HL-60/S4 treated with retinoic acid at 250 ng/mL for 4 days and 3 days (cell line): Measurements from ENCODE around the gene STXBP6.
"Not testable (repeated sequence)": the region's sequence is repeated elsewhere in the genome, so short reads cannot be mapped to it uniquely, and the experiment has no call there.

Source experiments
- in situ Hi-C: fragments of 300-500 bp; cut with MboI; formaldehyde crosslinking; loops from 2 replicates; pipeline ENCODE4 v1.7.0; 2022; ENCODE audit warnings: low sequenced_read_pairs

STXBP6 gene

GRCh38 chr14:24813089-24813815, 236.7 kb downstream of the STXBP6 start:
- in situ Hi-C loops, result no loop called here

GRCh38 chr14:24809135-24809534, 240.8 kb downstream of the STXBP6 start:
- in situ Hi-C loops, result no loop called here

DNA sequence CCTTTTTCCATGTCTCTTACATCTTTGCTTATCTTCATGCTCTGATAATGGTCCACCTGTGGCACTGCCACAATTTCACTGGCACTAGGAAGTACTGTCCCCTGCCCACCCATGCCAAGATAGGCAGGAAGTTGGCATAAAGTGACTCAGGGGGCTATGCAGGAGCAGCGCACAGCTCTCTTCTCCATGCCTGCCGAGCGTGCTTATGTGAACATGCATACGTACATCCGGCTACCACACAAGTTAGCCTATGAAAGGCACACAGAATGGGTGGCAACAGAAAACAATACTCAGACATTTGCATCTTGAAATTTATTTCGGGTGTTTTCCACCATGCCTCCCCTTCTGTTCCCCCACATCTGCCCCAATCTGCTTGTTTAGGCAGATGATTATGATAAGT, 241.5 kb downstream of the STXBP6 start:
- in situ Hi-C loops, result no loop called here

DNA sequence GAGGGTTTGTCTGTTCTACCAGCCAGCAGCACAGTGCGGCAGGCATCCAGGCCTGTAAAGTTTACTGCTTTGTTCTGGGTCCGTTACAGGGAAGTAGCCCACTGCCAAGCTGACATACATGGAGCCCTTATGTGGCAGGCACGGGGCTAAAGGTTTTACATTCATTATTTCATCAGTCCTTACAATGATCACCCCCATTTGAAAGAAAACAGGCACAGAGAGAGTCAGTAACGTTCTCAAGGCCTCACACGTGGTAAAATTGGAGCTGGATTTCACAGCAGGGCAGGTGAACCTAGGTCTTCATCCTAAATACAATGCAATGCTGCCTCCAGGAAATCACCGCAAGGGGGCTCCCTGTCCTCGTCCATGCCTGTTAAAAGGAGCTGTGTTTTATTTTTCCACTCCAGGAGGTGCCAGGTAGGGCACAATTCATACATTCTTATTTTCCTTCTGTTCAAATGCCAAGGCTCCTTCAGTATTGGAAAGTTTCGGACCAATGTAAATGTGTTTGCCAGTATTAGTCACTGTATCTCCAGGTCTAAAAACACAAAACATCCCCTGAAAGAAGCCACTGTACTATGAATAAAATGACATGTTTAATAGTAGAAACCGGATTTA, 243.8 kb downstream of the STXBP6 start:
- in situ Hi-C loops, result no loop called here

DNA sequence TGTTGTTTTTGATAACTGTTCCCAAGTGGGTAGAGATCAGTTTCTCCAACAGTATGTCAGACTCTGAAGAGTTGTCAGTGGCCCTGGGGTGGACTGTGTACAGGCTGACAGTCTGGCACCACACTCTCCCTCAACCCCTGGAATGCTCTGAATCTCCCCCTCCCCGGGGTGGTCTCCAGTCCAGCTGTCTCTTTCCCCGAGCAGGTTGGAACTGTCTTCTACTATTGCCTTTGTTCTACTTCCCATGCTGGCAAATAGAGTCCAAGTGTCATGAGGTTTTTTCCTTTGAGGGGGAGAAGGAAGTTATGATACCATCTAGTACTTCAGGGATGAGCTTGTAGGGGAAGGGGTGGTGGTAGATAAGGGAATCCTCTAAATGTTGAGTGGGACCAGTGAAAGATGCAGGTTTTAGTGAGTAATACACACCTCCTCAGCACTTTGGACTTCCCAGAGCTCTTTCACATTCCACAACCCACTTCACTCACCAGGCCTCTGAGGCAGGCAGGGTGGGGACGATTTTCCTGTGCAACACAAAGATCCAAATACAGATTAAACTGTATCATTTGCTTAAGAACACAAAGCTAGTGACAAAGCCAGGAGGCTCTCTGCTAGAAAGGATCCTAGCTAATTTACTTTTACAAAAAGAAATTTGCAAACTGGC, 245.3 kb downstream of the STXBP6 start:
- in situ Hi-C loops, result no loop called here

- in situ Hi-C loops, result no loop called here
Measured at GRCh38 chr14:24803933-24804494, 245.9 kb downstream of the STXBP6 start.

- in situ Hi-C loops, result not testable (repeated sequence)
Measured at GRCh38 chr14:24803426-24803825, 246.5 kb downstream of the STXBP6 start.

DNA sequence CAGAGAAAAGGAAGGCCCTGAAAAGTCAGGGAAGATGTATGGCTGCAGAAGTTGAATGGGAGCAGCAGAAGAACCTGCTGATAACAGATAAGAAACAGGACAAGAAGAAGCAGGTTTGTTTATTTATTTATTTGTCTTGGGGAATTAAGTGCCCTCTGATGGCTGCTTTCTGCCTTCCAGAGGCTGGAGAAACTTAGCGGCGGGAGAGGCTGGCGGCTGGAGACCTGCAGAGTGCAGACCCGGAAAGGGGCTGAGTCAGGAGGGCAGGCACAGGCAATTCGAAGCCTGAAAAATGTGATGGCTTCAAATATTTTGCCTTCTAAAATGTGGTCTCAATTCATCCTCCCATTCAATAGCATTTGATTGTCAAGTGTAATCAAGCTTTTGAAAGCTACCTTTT, 247.7 kb downstream of the STXBP6 start:
- in situ Hi-C loops, result no loop called here

DNA sequence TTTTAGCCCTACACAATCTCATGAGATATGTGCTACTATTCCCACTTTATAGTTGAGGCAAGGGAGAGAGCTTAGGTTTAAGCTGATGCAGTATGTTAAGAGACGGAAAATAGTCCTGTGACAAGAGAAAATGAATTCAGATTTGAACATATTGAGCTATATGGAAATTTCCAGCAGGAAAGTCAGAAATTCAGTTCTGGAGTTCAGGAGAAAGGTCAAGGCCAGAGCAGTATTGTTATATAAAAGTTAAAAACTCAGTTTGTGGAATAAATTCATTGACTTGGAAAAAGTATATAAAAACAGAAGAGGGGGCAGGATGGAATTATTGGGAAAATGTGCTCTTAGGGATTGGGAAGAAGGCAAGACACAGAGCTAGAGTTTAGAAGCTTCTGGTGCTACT, 248.9 kb downstream of the STXBP6 start:
- in situ Hi-C loops, result no loop called here

GRCh38 chr14:24798911-24799462, 251.0 kb downstream of the STXBP6 start:
- in situ Hi-C loops, result no loop called here

GRCh38 chr14:24795406-24795805, 254.5 kb downstream of the STXBP6 start:
- in situ Hi-C loops, result no loop called here

DNA sequence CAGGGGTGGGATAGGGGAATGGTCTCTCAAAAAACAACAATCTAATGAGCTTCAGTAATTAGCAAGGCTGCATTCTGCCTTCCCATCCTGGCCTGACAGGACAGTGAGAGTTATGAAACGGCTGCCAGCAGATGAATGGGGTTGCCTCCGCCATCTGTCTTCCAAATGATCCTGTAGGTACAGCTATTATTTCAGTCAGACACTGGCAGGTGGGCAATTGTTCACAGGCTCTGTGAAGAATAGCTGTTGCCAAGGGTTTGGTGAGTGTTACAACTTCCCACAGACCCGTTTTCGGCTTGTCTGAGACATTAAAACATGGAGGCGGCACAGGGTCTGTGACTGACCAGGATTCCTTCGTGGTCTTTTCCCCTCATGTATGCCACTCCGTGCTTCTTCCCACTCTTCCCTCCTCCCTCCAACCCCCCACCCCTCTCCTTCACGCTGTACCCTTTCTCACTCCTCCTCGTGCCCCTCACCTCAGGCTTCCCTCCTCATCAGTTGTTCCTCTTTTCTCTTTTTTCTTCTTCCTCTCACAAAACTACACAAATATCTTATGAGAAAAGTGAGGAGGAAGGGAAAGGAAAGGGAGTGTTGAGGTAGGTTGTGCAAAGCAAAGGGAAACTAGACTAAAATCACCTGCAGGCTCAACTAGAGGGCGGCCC, 255.2 kb downstream of the STXBP6 start:
- in situ Hi-C loops, result no loop called here

DNA sequence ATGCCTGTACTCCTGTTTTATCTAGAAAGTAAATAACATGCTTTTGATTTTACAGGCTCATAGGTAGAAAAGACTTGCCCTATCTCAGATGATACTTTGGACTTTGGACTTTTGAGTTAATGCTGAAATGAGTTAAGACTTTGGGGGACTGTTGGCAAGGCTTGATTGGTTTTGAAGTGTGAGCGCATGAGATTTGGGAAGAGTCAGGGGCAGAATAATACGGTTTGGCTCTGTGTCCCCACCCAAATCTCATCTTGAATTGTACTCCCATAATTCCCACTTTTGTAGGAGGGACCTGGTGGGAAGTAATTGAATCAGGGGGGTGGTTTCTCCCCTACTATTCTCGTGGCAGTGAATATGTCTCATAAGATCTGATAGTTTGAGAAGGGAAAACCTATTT, 259.8 kb downstream of the STXBP6 start:
- in situ Hi-C loops, result no loop called here

DNA sequence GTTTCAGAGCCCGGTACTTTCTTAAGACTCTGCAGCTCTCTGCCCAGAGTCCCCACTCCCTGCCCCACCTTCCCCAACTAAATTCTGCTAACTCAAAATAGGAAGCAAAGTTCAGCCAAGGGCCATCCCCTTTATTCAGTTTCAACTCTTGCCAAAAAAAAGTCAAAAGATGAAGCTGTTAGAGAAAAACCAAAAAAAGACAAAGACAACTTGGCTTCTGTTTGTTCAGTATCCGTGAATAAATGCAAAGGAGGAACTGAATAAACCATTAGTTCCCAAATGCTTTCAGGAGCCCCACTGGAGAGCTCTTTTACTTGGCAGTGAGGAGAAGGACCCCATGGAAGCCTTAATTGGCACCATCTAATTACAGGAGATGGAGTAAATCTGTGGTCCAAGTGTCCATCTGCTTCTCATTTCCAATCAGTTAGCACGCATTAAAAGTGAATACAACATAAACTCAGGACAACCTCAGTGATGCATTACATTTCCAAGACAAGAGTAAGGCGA, 260.5 kb downstream of the STXBP6 start:
- in situ Hi-C loops, result no loop called here

DNA sequence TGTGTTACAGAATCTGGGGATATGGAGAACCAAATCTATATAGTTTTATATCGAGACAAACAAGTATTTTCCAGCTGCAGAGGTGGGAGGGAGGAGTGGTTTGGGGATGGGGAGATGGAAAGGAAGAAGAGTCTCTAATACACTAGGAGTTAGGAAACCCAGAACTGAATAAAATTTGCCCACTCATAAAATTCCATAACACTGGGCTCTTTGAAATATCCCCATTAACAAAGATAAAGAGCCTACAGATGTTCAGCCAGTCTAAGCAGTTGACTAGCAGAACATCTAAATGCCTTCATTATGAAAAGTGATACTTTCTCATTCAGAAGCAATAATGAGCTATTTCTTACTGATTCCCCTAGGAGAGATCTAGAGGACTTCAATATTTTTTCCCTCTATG, 264.2 kb downstream of the STXBP6 start:
- in situ Hi-C loops, result no loop called here

- in situ Hi-C loops, result no loop called here
Measured at GRCh38 chr14:24784981-24785380, 265.0 kb downstream of the STXBP6 start.

DNA sequence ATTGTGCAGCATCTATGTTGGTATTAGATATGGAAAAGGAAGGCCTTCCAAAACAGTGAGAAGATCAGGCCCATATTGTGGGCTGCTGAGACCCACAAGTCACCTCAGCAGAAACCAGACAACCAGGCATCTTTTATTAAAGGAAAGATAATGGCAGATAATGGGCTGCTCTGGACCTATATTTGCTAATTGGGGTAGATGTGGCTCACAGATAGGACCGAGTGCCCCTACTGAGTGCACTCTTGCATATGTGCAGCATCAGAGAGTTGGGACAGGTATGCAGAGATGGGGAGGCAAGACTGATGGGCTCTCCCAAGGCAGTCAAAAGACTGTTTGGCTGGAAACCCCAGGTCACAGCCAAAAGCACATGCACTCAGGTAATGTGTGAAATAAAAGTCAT, 266.2 kb downstream of the STXBP6 start:
- in situ Hi-C loops, result no loop called here

- in situ Hi-C loops, result no loop called here
Measured at GRCh38 chr14:24780281-24780680, 269.7 kb downstream of the STXBP6 start.

DNA sequence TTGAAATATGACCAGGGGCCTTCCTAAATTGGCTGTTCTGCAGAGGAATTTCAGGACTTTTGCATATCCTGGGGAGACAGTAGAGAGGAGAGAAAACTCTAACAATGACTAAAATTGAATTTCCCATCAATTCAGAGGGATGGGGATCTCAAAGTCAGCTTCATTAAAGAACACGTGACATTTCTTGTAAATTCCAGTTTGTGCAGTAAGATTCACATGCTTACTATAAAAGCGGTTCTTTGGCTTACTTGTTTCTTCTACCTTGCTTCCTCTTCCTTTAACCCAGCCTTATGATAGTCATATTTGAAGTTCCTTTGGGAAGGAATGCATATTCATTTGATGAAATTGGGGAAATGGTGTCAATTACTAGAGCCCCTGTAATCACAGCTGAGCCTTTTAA, 272.3 kb downstream of the STXBP6 start:
- in situ Hi-C loops, result no loop called here

DNA sequence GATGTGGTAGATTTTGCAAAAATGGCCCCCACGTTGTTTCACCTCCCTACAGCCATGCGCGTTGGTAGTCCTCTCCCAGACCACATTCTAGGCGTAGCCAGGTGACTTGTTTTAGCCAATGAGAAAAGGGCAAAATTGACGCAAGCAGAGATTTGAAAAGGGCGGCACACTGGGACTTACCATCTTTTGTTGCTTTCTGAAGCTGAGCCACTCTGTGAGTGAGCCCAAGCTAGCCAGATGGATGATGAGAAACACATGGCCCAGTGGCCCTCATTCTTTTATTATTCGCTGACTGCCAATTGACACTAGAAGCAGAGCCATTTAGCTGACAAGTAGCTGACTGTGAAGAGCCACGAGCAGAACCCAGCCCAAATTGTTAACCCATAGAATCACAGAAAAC, 274.0 kb downstream of the STXBP6 start:
- in situ Hi-C loops, result no loop called here
